HG03159 (cell line): ENCODE data around the gene ATP8B3.
"Not testable (repeated sequence)": the region's sequence is repeated elsewhere in the genome, so short reads cannot be mapped to it uniquely, and the experiment has no call there.

ENCODE experiments used
- ATAC-seq: cut with Tn5 transposase; IDR thresholded peaks from one replicate; pipeline ENCODE4 v1.9.1; 2021; ENCODE audit warnings: mild to moderate bottlenecking, moderate library complexity; ENCODE audit not compliant: unreplicated experiment

Gene ATP8B3

DNA sequence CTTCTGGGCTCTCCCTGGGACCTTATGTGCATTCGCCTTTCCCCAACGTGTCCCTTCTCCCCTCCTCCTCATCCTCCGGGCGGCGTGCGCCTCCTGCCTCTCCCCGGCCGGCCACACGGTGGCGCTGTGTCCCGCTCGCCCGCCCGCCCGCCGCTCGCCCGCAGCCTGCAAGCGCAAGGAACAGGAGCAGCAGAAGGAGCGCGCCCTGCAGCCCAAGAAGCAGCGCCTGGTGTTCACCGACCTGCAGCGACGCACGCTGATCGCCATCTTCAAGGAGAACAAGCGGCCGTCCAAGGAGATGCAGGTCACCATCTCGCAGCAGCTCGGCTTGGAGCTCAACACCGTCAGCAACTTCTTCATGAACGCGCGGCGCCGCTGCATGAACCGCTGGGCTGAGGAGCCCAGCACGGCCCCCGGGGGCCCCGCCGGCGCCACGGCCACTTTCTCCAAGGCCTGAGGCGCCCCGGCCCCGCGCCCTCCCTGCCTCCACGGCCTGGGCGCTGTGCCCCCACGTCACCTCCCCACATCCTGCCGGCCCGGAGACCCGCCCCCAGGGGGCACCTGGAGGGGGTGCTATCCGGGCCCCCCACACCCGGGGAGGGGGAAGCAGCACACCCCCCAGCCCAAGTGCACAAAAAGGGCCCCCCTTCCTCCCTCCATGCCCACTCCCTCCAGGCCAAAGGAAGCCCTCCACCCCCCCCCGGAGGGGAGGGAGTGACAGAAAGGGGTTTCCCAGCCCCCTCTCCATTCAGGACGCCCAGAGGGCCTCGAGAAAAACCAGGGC, 36.9 kb downstream of the ATP8B3 start:
- no peak for ATAC-seq

GRCh38 chr19:1773184-1773583, 38.9 kb downstream of the ATP8B3 start:
- ATAC-seq = no peak

GRCh38 chr19:1770866-1771576, 41.1 kb downstream of the ATP8B3 start:
- ATAC-seq = no peak

DNA sequence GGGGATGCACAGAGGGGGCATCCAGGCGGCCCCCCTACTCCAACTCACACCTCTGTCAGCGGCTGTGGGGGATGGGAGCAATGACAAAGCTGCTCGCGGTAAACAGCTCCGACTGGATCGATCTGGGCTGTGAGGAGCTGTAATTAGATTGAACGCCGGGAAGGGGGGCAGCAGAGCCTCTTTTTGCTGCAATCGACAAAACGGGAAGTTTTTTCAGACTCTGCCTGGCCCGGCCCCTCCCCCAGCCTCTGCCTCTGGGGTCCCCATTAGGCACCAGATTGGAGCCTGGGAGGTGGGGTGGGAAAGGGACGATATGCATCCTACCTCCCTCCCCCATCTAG, 42.5 kb downstream of the ATP8B3 start:
- ATAC-seq = no peak

DNA sequence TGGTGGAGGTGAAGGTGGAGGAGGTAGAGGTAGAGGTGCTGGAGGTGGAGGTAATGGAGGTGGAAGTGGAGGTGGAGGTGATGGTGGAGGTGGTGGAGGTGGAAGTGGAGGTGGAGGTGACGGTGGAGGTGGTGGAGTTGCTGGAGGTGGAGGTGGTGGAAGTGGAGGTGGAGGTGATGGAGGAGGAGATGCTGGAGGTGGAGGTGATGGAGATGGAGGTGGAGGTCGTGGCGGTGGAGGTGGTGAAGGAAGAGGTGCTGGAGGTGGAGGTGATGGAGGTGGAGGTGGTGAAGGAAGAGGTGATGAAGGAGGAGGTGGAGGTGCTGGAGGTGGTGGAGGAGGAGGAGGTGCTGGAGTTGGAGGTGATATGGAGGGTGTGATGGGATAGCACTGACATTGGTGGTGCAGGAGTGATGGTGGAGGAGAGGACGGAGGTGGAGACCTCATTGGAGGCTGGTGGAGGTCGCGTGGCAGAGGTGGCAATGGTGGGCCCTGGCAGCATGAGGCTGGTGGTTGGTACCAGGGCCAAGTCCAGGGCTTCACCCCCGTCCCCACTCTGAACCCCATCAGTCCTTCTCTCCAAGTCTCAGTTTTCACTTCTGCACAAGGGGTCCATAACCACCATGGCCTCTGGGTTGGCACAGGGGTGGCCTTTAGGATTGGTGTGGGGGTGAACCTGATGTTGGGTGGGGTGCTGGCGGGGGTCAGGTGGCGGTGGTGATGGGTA, 43.0 kb downstream of the ATP8B3 start:
- ATAC-seq = no peak

- no peak for ATAC-seq
Observed at GRCh38 chr19:1768248-1768647, 43.8 kb downstream of the ATP8B3 start.

GRCh38 chr19:1767464-1767933, 44.6 kb downstream of the ATP8B3 start:
- ATAC-seq = no peak

DNA sequence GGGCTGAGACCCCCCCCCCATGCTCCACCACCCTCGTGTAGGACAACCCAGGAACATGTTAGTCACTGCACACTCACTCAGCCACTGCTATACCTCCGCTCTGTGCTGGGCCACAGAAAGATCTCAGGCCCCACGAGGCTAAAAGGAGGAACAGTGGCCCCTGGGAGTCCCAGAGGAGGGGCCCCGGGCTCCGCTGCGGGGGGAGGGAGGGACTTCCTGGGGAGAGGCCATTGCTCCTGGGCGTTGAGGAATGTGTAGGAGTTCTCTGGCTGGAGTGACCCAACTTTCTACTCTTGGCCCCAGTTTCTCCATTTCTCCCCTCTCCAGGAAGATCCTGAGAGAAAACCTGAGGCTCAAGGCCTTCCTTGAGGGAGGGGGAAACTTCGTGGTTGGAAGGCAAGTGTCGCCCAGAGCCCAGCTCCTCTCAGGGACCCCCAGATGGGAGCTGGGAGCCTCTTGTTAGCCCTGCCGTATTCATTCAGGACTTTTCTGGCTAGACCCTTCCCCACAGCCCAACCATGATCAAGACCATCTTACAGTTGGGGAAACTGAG, 45.2 kb downstream of the ATP8B3 start:
- no peak for ATAC-seq

- no peak for ATAC-seq
Observed at GRCh38 chr19:1765904-1766799, 45.9 kb downstream of the ATP8B3 start.

GRCh38 chr19:1765232-1765903, 46.7 kb downstream of the ATP8B3 start:
- no peak for ATAC-seq

DNA sequence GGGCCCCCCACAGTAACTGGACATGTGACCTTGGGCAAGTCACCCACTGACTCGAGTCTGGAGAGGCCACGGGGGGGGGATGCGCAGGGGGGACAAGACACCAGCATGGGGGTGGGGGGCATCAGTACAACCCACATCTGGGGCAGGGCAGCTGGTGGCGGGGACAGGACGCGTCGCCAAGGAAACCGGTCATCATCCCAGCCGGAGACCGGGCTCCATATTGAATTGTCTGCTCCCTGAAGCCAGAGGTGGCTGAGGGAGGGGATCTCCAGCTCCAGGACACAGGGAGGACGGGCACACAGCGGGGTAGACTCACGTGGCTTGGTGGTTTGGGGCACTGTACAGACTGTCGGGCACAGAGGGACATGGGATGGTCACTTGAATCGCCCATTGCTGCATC, 47.3 kb downstream of the ATP8B3 start:
- no peak for ATAC-seq

GRCh38 chr19:1763648-1764639, 48.1 kb downstream of the ATP8B3 start:
- ATAC-seq = no peak

DNA sequence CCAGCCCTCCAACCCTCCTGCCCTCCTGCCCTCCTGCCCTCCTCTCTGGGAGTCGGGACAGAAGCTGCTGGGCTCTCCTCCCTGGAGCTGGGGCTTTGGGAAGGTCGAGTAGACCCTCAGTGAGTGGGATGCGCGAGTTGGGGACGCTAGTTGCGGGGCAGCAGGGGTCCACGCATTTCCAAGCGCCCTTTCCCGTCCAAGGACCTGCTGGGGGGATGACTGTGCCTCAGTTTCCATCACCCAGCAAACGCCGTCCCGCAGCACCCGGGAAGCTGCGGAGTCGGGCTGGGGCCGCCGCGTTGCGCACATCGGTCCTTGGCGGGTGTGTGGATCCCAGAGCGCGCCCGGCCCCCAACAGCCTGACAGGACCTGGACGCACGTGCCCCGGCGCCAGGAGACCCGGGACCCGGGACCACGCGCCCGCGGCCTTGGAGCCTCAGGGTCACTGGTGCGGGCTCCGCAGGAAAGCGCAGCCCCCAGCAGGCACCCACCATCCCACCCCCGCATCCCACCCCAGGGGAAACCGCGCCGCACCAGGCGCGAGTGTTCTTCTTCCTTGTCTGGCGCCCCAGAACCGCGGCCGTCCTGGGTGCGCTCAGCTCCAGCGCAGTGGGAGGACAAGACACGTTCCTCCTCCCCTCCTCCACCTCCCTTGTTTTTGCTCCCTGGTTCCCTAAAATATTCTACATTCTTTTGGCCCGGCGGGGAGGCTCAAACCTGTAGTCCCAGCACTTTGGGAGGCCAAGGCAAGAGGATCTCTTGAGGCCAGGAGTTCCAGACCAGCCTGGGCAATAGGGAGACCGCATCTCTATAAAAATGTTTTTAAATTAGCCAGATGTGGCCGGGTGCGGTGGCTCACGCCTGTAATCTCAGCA, 49.6 kb downstream of the ATP8B3 start:
- no peak for ATAC-seq

GRCh38 chr19:1761528-1762242, 50.4 kb downstream of the ATP8B3 start:
- ATAC-seq = no peak

DNA sequence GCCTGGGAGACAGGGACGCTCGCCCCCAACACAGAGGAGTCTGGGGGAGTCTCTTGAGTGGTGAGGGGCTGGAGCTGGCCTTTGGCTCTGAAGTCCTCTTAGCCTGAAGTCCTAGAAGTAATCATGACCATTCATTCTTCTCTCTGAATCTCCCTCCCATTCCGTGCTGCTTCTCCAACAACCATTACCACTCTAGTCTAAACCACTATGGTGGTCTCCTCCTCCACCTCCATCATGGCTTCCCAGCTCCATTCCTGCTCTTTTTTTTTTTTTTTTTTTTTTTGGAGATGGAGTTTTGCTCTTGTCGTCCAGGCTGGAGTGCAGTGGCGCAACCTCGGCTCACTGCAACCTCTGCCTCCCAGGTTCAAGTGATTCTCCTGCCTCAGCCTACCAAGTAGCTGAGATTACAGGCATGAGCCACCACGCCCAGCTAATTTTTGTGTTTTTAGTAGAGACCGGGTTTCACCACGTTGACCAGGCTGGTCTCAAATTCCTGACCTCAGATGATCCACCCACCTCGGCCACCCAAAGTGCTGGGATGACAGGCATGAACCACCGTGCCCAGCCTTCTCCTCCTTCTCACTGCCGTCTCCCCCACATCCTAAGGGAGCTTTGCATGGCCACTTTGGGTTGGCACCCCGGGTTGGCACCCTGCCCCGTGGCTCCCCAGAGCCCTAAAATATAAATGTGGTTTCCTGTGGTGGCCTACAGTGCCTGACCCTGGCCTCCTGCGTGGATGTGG, 51.1 kb downstream of the ATP8B3 start:
- ATAC-seq = not testable (repeated sequence)

- no peak for ATAC-seq
Observed at GRCh38 chr19:1760020-1760419, 52.1 kb downstream of the ATP8B3 start.
